HL-60 (cell line): Measurements from ENCODE around the gene HBZ.
"Not testable (repeated sequence)": the region's sequence is repeated elsewhere in the genome, so short reads cannot be mapped to it uniquely, and the experiment has no call there.

Experiments used
- DNase-seq, 2 experiments: peaks; one replicate each; pipeline ENCODE4 v3.0.0-alpha.2; 2010 to 2020; ENCODE audit warnings: low read depth in 1 of 2, low spot score in 1 of 2
- H3K27ac ChIP-seq: fragments of 250-450 bp; sonication (Bioruptor Pico); replicated peaks from 2 replicates; pipeline ENCODE4 v1.5.1; 2020; ENCODE audit warnings: mild to moderate bottlenecking, moderate library complexity
- H3K27me3 ChIP-seq: fragments of 250-450 bp; sonication (Bioruptor Pico); 2 replicates; pipeline ENCODE4 v1.5.1; 2021; ENCODE audit warnings: mild to moderate bottlenecking, moderate library complexity; ENCODE audit not compliant: insufficient read depth, poor library complexity, severe bottlenecking
- H3K4me3 ChIP-seq: replicated peaks from 2 replicates; pipeline ENCODE4 v1.5.1; 2011; ENCODE audit warnings: mild to moderate bottlenecking, control low read depth, low read length; ENCODE audit not compliant: insufficient read depth
- CTCF ChIP-seq: IDR thresholded peaks from one replicate; pipeline ENCODE4 v1.5.1; 2011; ENCODE audit warnings: low read length, control low read depth, inconsistent platforms; ENCODE audit not compliant: insufficient read depth
- GABPA ChIP-seq: IDR thresholded peaks from 2 replicates; pipeline ENCODE4 v1.6.1; 2012; ENCODE audit warnings: low read depth
- POLR2AphosphoS5 ChIP-seq: IDR thresholded peaks from 2 replicates; pipeline ENCODE4 v1.6.1; 2012; ENCODE audit warnings: low read depth
- REST ChIP-seq: IDR thresholded peaks from 2 replicates; pipeline ENCODE4 v1.6.1; 2012; ENCODE audit warnings: low read depth; ENCODE audit not compliant: insufficient replicate concordance
- SPI1 ChIP-seq: IDR thresholded peaks from 2 replicates; pipeline ENCODE4 v1.6.1; 2012; ENCODE audit warnings: low read depth, mild to moderate bottlenecking, borderline replicate concordance

HBZ gene

GRCh38 chr16:155031-155398, 2.6 kb downstream of the HBZ start:
- no peak for TF ChIP-seq GABPA
- TF ChIP-seq REST, result no peak
- no peak for TF ChIP-seq SPI1
- TF ChIP-seq CTCF, result no peak
- no peak for TF ChIP-seq POLR2AphosphoS5
- Histone ChIP-seq H3K27me3 (peaks cover 26% of the 10 kb centered on the region), H3K27ac (no peak overlapping the region), H3K4me3 (no peak overlapping the region)
- no peak for DNase-seq

- TF ChIP-seq SPI1 (no peak), GABPA (no peak), POLR2AphosphoS5 (no peak), CTCF (no peak), REST (no peak)
- DNase-seq, result no peak
- Histone ChIP-seq H3K27me3 (peaks cover 30% of the 10 kb centered on the region), H3K27ac (no peak overlapping the region), H3K4me3 (no peak overlapping the region)
These were observed 6.8 kb downstream of the HBZ start for GRCh38 chr16:159136-159849.

GRCh38 chr16:160242-160641, 7.8 kb downstream of the HBZ start:
- H3K4me3 ChIP-seq, H3K27ac ChIP-seq, DNase-seq: not testable (repeated sequence)
- peaks cover 25% of the 10 kb centered on the region for H3K27me3 ChIP-seq

GRCh38 chr16:160691-161190, 8.3 kb downstream of the HBZ start:
- no peak for DNase-seq
- no peak overlapping the region for H3K27ac ChIP-seq
- H3K27me3 ChIP-seq, result peaks cover 30% of the 10 kb centered on the region
- no peak overlapping the region for H3K4me3 ChIP-seq
- no peak for TF ChIP-seq POLR2AphosphoS5
- TF ChIP-seq GABPA, result no peak
- no peak for TF ChIP-seq CTCF
- no peak for TF ChIP-seq REST
- TF ChIP-seq SPI1, result no peak
